H9 (cell line): ENCODE data around the gene TYSND1. TPM values are rescaled to one million over a fixed set of nuclear protein-coding genes. Genes with fewer than 3 reads are reported as not detected.

Experiments
- DNase-seq: peaks from one replicate; pipeline ENCODE4 v3.0.0-alpha.2; 2017
- H2AFZ ChIP-seq: one replicate; pipeline ENCODE4 v1.6.1; 2013; ENCODE audit warnings: mild to moderate bottlenecking, low read length, control low read depth, moderate library complexity
- H2AK5ac ChIP-seq: 2 replicates; pipeline ENCODE4 v1.6.1; 2013; ENCODE audit warnings: low read length, control low read depth, mixed read lengths; ENCODE audit not compliant: insufficient read length
- H2BK120ac ChIP-seq: one replicate; pipeline ENCODE4 v1.6.1; 2013; ENCODE audit warnings: low read depth, mild to moderate bottlenecking, low read length, control low read depth, inconsistent platforms; ENCODE audit not compliant: poor library complexity, severe bottlenecking
- H2BK12ac ChIP-seq: 2 replicates; pipeline ENCODE4 v1.6.1; 2013; ENCODE audit warnings: low read length, control low read depth, mixed read lengths, low read depth; ENCODE audit not compliant: insufficient read length
- H2BK15ac ChIP-seq: 2 replicates; pipeline ENCODE4 v1.6.1; 2013; ENCODE audit warnings: low read depth, low read length, control low read depth
- H2BK20ac ChIP-seq: one replicate; pipeline ENCODE4 v1.6.1; 2013; ENCODE audit warnings: low read depth, mild to moderate bottlenecking, low read length, control low read depth, inconsistent platforms; ENCODE audit not compliant: poor library complexity, severe bottlenecking
- H2BK5ac ChIP-seq: 2 replicates; pipeline ENCODE4 v1.6.1; 2013; ENCODE audit warnings: low read length, control low read depth, mixed read lengths; ENCODE audit not compliant: insufficient read length
- H3K14ac ChIP-seq: 2 replicates; pipeline ENCODE4 v1.6.1; 2013; ENCODE audit warnings: low read length, control low read depth; ENCODE audit not compliant: insufficient read depth
- H3K18ac ChIP-seq: 2 replicates; pipeline ENCODE4 v1.6.1; 2013; ENCODE audit warnings: low read depth, mild to moderate bottlenecking, mixed read lengths, low read length, control low read depth; ENCODE audit not compliant: insufficient read length
- H3K23ac ChIP-seq: 2 replicates; pipeline ENCODE4 v1.6.1; 2013; ENCODE audit warnings: low read length, control low read depth, mixed read lengths, low read depth; ENCODE audit not compliant: insufficient read length
- H3K23me2 ChIP-seq: 2 replicates; pipeline ENCODE4 v1.6.1; 2013; ENCODE audit warnings: low read depth, mild to moderate bottlenecking, mixed read lengths, low read length, control low read depth; ENCODE audit not compliant: insufficient read length, poor library complexity, severe bottlenecking
- H3K27ac ChIP-seq: 2 replicates; pipeline ENCODE4 v1.5.1; 2013; ENCODE audit warnings: low read length, control low read depth, mixed read lengths, low read depth; ENCODE audit not compliant: insufficient read length
- H3K27me3 ChIP-seq: 2 replicates; pipeline ENCODE4 v1.6.1; 2013; ENCODE audit warnings: low read length, control low read depth, inconsistent platforms; ENCODE audit not compliant: insufficient read depth
- H3K4ac ChIP-seq: 2 replicates; pipeline ENCODE4 v1.6.1; 2013; ENCODE audit warnings: low read depth, mild to moderate bottlenecking, control low read depth, inconsistent platforms, low read length, moderate library complexity
- H3K4me1 ChIP-seq: 2 replicates; pipeline ENCODE4 v1.6.1; 2013; ENCODE audit warnings: low read length, control low read depth, inconsistent platforms; ENCODE audit not compliant: insufficient read depth
- H3K4me2 ChIP-seq: 2 replicates; pipeline ENCODE4 v1.6.1; 2013; ENCODE audit warnings: low read length, control low read depth, mixed read lengths; ENCODE audit not compliant: insufficient read length, insufficient read depth
- H3K56ac ChIP-seq: 2 replicates; pipeline ENCODE4 v1.6.1; 2013; ENCODE audit warnings: low read depth, mild to moderate bottlenecking, mixed read lengths, low read length, control low read depth; ENCODE audit not compliant: insufficient read length
- H3K79me1 ChIP-seq: 2 replicates; pipeline ENCODE4 v1.6.1; 2013; ENCODE audit warnings: low read depth, mild to moderate bottlenecking, moderate library complexity, low read length, control low read depth, inconsistent platforms; ENCODE audit not compliant: insufficient read depth, poor library complexity, severe bottlenecking
- H3K79me2 ChIP-seq: 2 replicates; pipeline ENCODE4 v1.6.1; 2013; ENCODE audit warnings: low read length, control low read depth, inconsistent platforms; ENCODE audit not compliant: insufficient read depth
- H3K9ac ChIP-seq: 2 replicates; pipeline ENCODE4 v1.6.1; 2013; ENCODE audit warnings: low read length, control low read depth, mixed read lengths; ENCODE audit not compliant: insufficient read length; ENCODE audit errors: extremely low read depth
- H3K9me3 ChIP-seq: one replicate; pipeline ENCODE4 v1.6.1; 2013; ENCODE audit warnings: low read depth, low read length, inconsistent platforms; ENCODE audit not compliant: control insufficient read depth
- H3T11ph ChIP-seq: one replicate; pipeline ENCODE4 v1.6.1; 2013; ENCODE audit warnings: mild to moderate bottlenecking, low read length, control low read depth, inconsistent platforms
- H4K20me1 ChIP-seq: one replicate; pipeline ENCODE4 v1.6.1; 2013; ENCODE audit not compliant: control insufficient read depth, insufficient read length, insufficient read depth
- H4K5ac ChIP-seq: 2 replicates; pipeline ENCODE4 v1.6.1; 2013; ENCODE audit warnings: low read depth, mild to moderate bottlenecking, mixed read lengths, low read length, control low read depth; ENCODE audit not compliant: insufficient read length
- H4K8ac ChIP-seq: replicated peaks from 2 replicates; pipeline ENCODE4 v1.6.1; 2013; ENCODE audit warnings: low read length, control low read depth, mixed read lengths, low read depth; ENCODE audit not compliant: insufficient read length
- H4K91ac ChIP-seq: 2 replicates; pipeline ENCODE4 v1.6.1; 2013; ENCODE audit warnings: low read depth, mild to moderate bottlenecking, moderate library complexity, mixed read lengths, low read length, control low read depth; ENCODE audit not compliant: insufficient read length
- H3K27ac Mint-ChIP-seq, 3 experiments: 2 replicates in 2 of 3; 3 replicates in 1 of 3; pipeline ENCODE4 v1.8.0; 2020 to 2021; ENCODE audit warnings: mixed read lengths in 3 of 3, mild to moderate bottlenecking in 1 of 3, moderate library complexity in 1 of 3
- H3K27me3 Mint-ChIP-seq: 2 replicates; pipeline ENCODE4 v1.8.0; 2021; ENCODE audit warnings: low read depth, mild to moderate bottlenecking, moderate library complexity, mixed read lengths
- H3K36me3 Mint-ChIP-seq, 3 experiments: 2 replicates in 2 of 3; 3 replicates in 1 of 3; pipeline ENCODE4 v1.8.0; 2020 to 2021; ENCODE audit warnings: low read depth in 3 of 3, mixed read lengths in 3 of 3; ENCODE audit not compliant: insufficient read depth in 1 of 3
- H3K4me1 Mint-ChIP-seq, 2 experiments: 2 replicates each; pipeline ENCODE4 v1.8.0; 2020; ENCODE audit warnings: mixed read lengths in 2 of 2
- H3K4me3 Mint-ChIP-seq, 2 experiments: 2 replicates in 1 of 2; 3 replicates in 1 of 2; pipeline ENCODE4 v1.8.0; 2020 to 2021; ENCODE audit warnings: mild to moderate bottlenecking in 2 of 2, mixed read lengths in 2 of 2, moderate library complexity in 1 of 2
- H3K9me3 Mint-ChIP-seq, 2 experiments: 2 replicates in 1 of 2; 3 replicates in 1 of 2; pipeline ENCODE4 v1.8.0; 2020; ENCODE audit warnings: mild to moderate bottlenecking in 2 of 2, mixed read lengths in 2 of 2, moderate library complexity in 1 of 2
- CTCF ChIP-seq: fragments of 200-600 bp; sonication (generic); conservative IDR thresholded peaks from 3 replicates; pipeline ENCODE4 v1.8.0; 2021; ENCODE audit warnings: antibody characterized with exemption, mild to moderate bottlenecking
- WGBS: extraction: QIAGEN DNeasy Blood & Tissue Kit; methylation state at CpG from one replicate; pipeline ENCODE4 v1.1.7; 2013; ENCODE audit warnings: missing lambda C conversion rate, low lambda C conversion rate, mixed read lengths; ENCODE audit not compliant: insufficient read length; ENCODE audit errors: extremely low coverage; 5-methylcytosine and 5-hydroxymethylcytosine counted together
- total RNA-seq: library from RNA; stranded (reverse); gene quantifications from 2 replicates; pipeline ENCODE4 v1.2.1, GENCODE V29; 2021

Gene TYSND1
- total RNA-seq, 1 experiment from 2014 or later = 12.8 TPM

DNA sequence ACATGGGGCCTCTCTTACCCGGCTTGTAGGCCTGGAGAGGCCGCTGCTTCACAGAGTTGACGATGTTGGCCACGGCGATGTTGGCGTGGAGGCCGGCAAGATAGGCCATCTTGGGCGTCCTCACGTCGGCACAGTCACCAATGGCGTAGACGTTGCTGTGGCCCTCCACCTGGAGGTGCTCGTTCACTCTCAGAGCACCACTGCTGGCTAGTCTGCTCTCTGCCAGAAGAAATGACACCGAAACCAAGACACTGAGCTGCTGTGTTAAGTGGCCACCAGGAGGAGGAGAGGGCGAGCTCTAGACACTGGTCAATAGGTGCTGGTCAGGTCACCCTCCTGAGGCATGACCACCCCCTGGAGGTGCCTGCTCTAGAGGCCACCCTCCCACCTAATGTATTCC, 31.6 kb downstream of the TYSND1 start:
- Histone ChIP-seq H2BK12ac (no peak overlapping the region), H3K27ac (no peak overlapping the region), H3K56ac (no peak overlapping the region), H3K23me2 (no peaks in the 10 kb centered on the region), H3K79me1 (no peaks in the 10 kb centered on the region), H3K23ac (no peak overlapping the region), H3K18ac (no peak overlapping the region), H3K4ac (no peak overlapping the region), H3T11ph (no peak overlapping the region), H3K14ac (no peak overlapping the region), H2AFZ (no peak overlapping the region), H4K20me1 (no peaks in the 10 kb centered on the region), H2BK120ac (no peak overlapping the region), H3K4me1 (no peaks in the 10 kb centered on the region), H3K9me3 (no peaks in the 10 kb centered on the region), H3K9ac (no peak overlapping the region), H2BK5ac (no peak overlapping the region), H2BK20ac (no peak overlapping the region), H2BK15ac (no peak overlapping the region), H3K4me2 (no peak overlapping the region), H4K5ac (no peak overlapping the region), H4K8ac (no peak overlapping the region), H3K27me3 (no peaks in the 10 kb centered on the region), H2AK5ac (no peak overlapping the region), H3K79me2 (no peaks in the 10 kb centered on the region), H4K91ac (no peak overlapping the region)
- TF ChIP-seq CTCF = peak; percentile 35; the same call in 2 of the 3 replicates
- Mint-ChIP-seq H3K9me3 (no peaks in the 10 kb centered on the region), H3K27ac (no peak overlapping the region), H3K27me3 (no peaks in the 10 kb centered on the region), H3K36me3 (peaks cover 6 to 16% (median 10%) of the 10 kb centered on the region in 3 experiments), H3K4me1 (peaks cover 5 to 9% of the 10 kb centered on the region in 2 experiments), H3K4me3 (no peak overlapping the region)
- no CpG with 5 or more reads among the region's 15 CpGs for WGBS
- peak; percentile 45 for DNase-seq
